ENCODE measurements around the gene BARHL1. TPM values are rescaled to one million over a fixed set of nuclear protein-coding genes. Genes with fewer than 3 reads are reported as not detected.

The BARHL1 gene
- total and polyA plus RNA-seq, 2 donors (not counting 3 experiments of a cell fraction or from before 2014, with no cell fraction given) = not detected

- peaks cover 16 to 18% of the 10 kb centered on the region in 2 experiments for H3K27me3 ChIP-seq (ENCODE audit: control insufficient read depth in 2 of 2, insufficient read depth in 2 of 2, low read length in 2 of 2)
- POLR2A ChIA-PET = no interaction called here
- dilution Hi-C loops (cut with MboI; ENCODE audit: extremely low pct_ligation_motif_present, low sequenced_read_pairs) = no loop called here
- no peak overlapping the region for H3K4me3 ChIP-seq (replicated peaks in 1 of 3; ENCODE audit: insufficient read depth in 1 of 3, low read depth in 1 of 3, low read length in 3 of 3)
- no TSS peak for BruUV-seq (replicated peaks)
- CTCF ChIA-PET = interaction anchor here (0.9 to 7.7 kb wide), 3 partner anchors 65 to 161 kb away, joined by 3 to 169 read pairs (median 11); no protein-coding TSS in a partner anchor
- intact Hi-C loops (cut with micrococcal nuclease) = no loop called here
- H3K4me1 ChIP-seq (ENCODE audit: control insufficient read depth, extremely low read depth, insufficient read depth, low read length) = no peaks in the 10 kb centered on the region
- no peak for FAIRE-seq
- no peak overlapping the region for H3K27ac ChIP-seq (ENCODE audit: insufficient read depth, low read depth, low read length)
- no peak overlapping the region for H3K9ac ChIP-seq (replicated peaks; ENCODE audit: extremely low read depth, insufficient read depth, low read length)
- no peak overlapping the region for H2AFZ ChIP-seq (ENCODE audit: low read depth, low read length)
- no peaks in the 10 kb centered on the region for H3K79me2 ChIP-seq (ENCODE audit: control insufficient read depth, insufficient read depth, low read length)
- DNase-seq (ENCODE audit: low read depth, low spot score) = no peak
- no peaks in the 10 kb centered on the region for H3K9me3 ChIP-seq (replicated peaks; ENCODE audit: control insufficient read depth, insufficient read depth, low read length)
- H3K4me2 ChIP-seq (ENCODE audit: insufficient read depth, low read length) = no peak overlapping the region
- H3K36me3 ChIP-seq (ENCODE audit: control insufficient read depth in 2 of 2, extremely low read depth in 1 of 2, insufficient read depth in 2 of 2, low read length in 2 of 2) = no peaks in the 10 kb centered on the region
- H4K20me1 ChIP-seq (replicated peaks; ENCODE audit: control insufficient read depth, extremely low read depth, insufficient read depth, low read length) = no peaks in the 10 kb centered on the region
- no peaks in the 10 kb centered on the region for H3K9me1 ChIP-seq (replicated peaks; ENCODE audit: control insufficient read depth, extremely low read depth, insufficient read depth, low read length)
- no peak for TF ChIP-seq POLR2A (IDR thresholded peaks at IDR 0.05; ENCODE audit: low read depth, low read length)
- TF ChIP-seq FOS (IDR thresholded peaks at IDR 0.05; ENCODE audit: borderline replicate concordance, insufficient read depth, low read length) = no peak
- TF ChIP-seq CTCF (IDR thresholded peaks at IDR 0.05; ENCODE audit: extremely low read depth in 1 of 2, insufficient read depth in 1 of 2, low read depth in 1 of 2, low read length in 2 of 2) = no peak
- TF ChIP-seq EZH2 (IDR thresholded peaks at IDR 0.05; ENCODE audit: borderline replicate concordance, low read depth, low read length, severe bottlenecking) = no peak
- TF ChIP-seq JUN (IDR thresholded peaks at IDR 0.05; ENCODE audit: borderline replicate concordance, insufficient read depth, insufficient read length, low read depth) = no peak
- no peak for TF ChIP-seq GATA2 (IDR thresholded peaks at IDR 0.05; ENCODE audit: insufficient read depth, insufficient read length, low read depth, low read length)
- no peak for TF ChIP-seq MYC (IDR thresholded peaks at IDR 0.05; ENCODE audit: low read depth, low read length)
- no peak for TF ChIP-seq MAX (IDR thresholded peaks at IDR 0.05; ENCODE audit: insufficient read depth, insufficient read length)
- no peak for TF ChIP-seq POLR2AphosphoS5 (IDR thresholded peaks at IDR 0.05; ENCODE audit: insufficient read depth, low read depth, low read length)
Measured at GRCh38 chr9:132572921-132573320, 9.5 kb upstream of the BARHL1 start.

Data from endothelial cell of umbilical vein (primary cell).